K562 (cell line): ENCODE data around the gene ALOXE3. TPM values are rescaled to one million over a fixed set of nuclear protein-coding genes. Genes with fewer than 3 reads are reported as not detected.
A peak's percentile ranks its signal among the peaks of the same experiment; 100 is the strongest.

ENCODE experiments used
- ATAC-seq: fragments of 200-7000 bp; cut with Tn5 transposase; 3 replicates; pipeline ENCODE4 v1.9.1; 2020; ENCODE audit warnings: moderate library complexity
- BruUV-seq: library from RNA; stranded (reverse); fragments of 400-500 nt; replicated peaks from 2 replicates; lab custom pipeline; 2021; lab: Mats Ljungman, UMichigan
- CTCF ChIA-PET: fragments of 300-600 bp; formaldehyde crosslinking; extraction: SDS; loops from one replicate; lab custom pipeline; 2021; ENCODE audit warnings: low intra/inter-chr PET ratio; lab: Yijun Ruan, JAX
- POLR2A ChIA-PET: fragments of 300-600, 350-650 bp; sonication (Branson Sonifier 250); formaldehyde crosslinking; extraction: SDS; loops from one replicate; lab custom pipeline; 2021; ENCODE audit warnings: antibody characterized with exemption, inconsistent platforms; lab: Yijun Ruan, JAX
- DNase-seq, 4 experiments: peaks; one replicate each; pipeline versions ENCODE4 v3.0.0 to v3.0.0-alpha.2; 2011 to 2018; ENCODE audit warnings: low spot score in 3 of 4, mixed read lengths in 3 of 4; ENCODE audit errors: extremely low read depth in 1 of 4
- FAIRE-seq: peaks from 2 replicates; lab custom pipeline; 2011; peaks lifted over from hg19 to GRCh38; lab: Jason Lieb, UNC
- H2AFZ ChIP-seq: 2 replicates; pipeline ENCODE4 v1.6.0; 2011; ENCODE audit warnings: low read depth, low read length, control low read depth, inconsistent platforms
- H3K27ac ChIP-seq: fragments of 200-600 bp; 3 replicates; pipeline ENCODE4 v1.8.0; 2011; ENCODE audit warnings: low read depth, mild to moderate bottlenecking, control low read depth, inconsistent platforms, low read length, moderate library complexity, mixed read lengths; ENCODE audit errors: extremely low read depth
- H3K27me3 ChIP-seq, 2 experiments: fragments of 300-600 bp in 1 of 2; 2 replicates in 1 of 2; 3 replicates in 1 of 2; pipeline versions ENCODE4 v1.6.0 to v1.8.0; 2011; ENCODE audit warnings: inconsistent platforms in 2 of 2, low read length in 2 of 2, mild to moderate bottlenecking in 1 of 2, mixed read lengths in 1 of 2, moderate library complexity in 1 of 2; ENCODE audit not compliant: control insufficient read depth in 2 of 2, insufficient read depth in 2 of 2
- H3K36me3 ChIP-seq: fragments of 300-600 bp; 3 replicates; pipeline ENCODE4 v1.8.0; 2011; ENCODE audit warnings: mild to moderate bottlenecking, low read length, inconsistent platforms; ENCODE audit not compliant: control insufficient read depth, insufficient read depth
- H3K4me1 ChIP-seq, 2 experiments: fragments of 200-600 bp in 1 of 2; replicated peaks in 1 of 2; 2 replicates in 1 of 2; 3 replicates in 1 of 2; pipeline versions ENCODE4 v1.5.1 to v1.8.0; 2011; ENCODE audit warnings: inconsistent platforms in 2 of 2, low read length in 2 of 2, mild to moderate bottlenecking in 1 of 2, mixed read lengths in 1 of 2, moderate library complexity in 1 of 2; ENCODE audit not compliant: control insufficient read depth in 2 of 2, insufficient read depth in 2 of 2
- H3K4me2 ChIP-seq: 2 replicates; pipeline ENCODE4 v1.6.1; 2011; ENCODE audit warnings: low read length, control low read depth, inconsistent platforms, mixed read lengths; ENCODE audit not compliant: insufficient read depth
- H3K4me3 ChIP-seq: fragments of 200-600 bp; sonication (generic), shearing (Covaris generic); 2 replicates; pipeline ENCODE4 v1.5.1; 2016; ENCODE audit warnings: control low read depth, inconsistent platforms
- H3K79me2 ChIP-seq: fragments of 200-600 bp; 3 replicates; pipeline ENCODE4 v1.8.0; 2011; ENCODE audit warnings: low read length, inconsistent platforms; ENCODE audit not compliant: control insufficient read depth, insufficient read depth
- H3K9ac ChIP-seq, 2 experiments: 2 replicates each; pipeline versions ENCODE4 v1.6.0 to v1.6.1; 2011; ENCODE audit warnings: low read depth in 2 of 2, low read length in 2 of 2, control low read depth in 1 of 2, inconsistent platforms in 1 of 2, mild to moderate bottlenecking in 1 of 2, mixed read lengths in 1 of 2; ENCODE audit not compliant: insufficient read depth in 1 of 2
- H3K9me1 ChIP-seq: one replicate; pipeline ENCODE4 v1.6.0; 2011; ENCODE audit warnings: inconsistent platforms, mild to moderate bottlenecking, low read length, moderate library complexity; ENCODE audit not compliant: control insufficient read depth, insufficient read depth
- H3K9me3 ChIP-seq: replicated peaks from 2 replicates; pipeline ENCODE4 v1.5.1; 2011; ENCODE audit warnings: low read depth, low read length, inconsistent platforms; ENCODE audit not compliant: control insufficient read depth, insufficient read depth
- H4K20me1 ChIP-seq: replicated peaks from 2 replicates; pipeline ENCODE4 v1.6.1; 2011; ENCODE audit warnings: low read length, inconsistent platforms, mixed read lengths; ENCODE audit not compliant: control insufficient read depth, insufficient read depth
- ESRRA ChIP-seq: fragments of 450-650 bp; IDR thresholded peaks from 2 replicates; pipeline ENCODE4 v1.6.1; 2014; ENCODE audit warnings: low read depth, mild to moderate bottlenecking, moderate library complexity, borderline replicate concordance
- FOS ChIP-seq: IDR thresholded peaks from 3 replicates; pipeline ENCODE4 v1.6.1; 2011; ENCODE audit not compliant: insufficient read length; ENCODE audit errors: extremely low read depth
- MCM5 ChIP-seq: fragments of 450-650 bp; IDR thresholded peaks from 2 replicates; pipeline ENCODE4 v1.6.1; 2016; ENCODE audit warnings: low read depth
- MTF1 ChIP-seq: fragments of 250-450 bp; sonication (Bioruptor Pico); IDR thresholded peaks from 2 replicates; pipeline ENCODE4 v1.9.0; 2021; ENCODE audit warnings: moderate library complexity, mild to moderate bottlenecking, inconsistent platforms, borderline replicate concordance
- NCOA4 ChIP-seq: fragments of 450-650 bp; IDR thresholded peaks from 2 replicates; pipeline ENCODE4 v1.6.1; 2018; ENCODE audit warnings: mild to moderate bottlenecking; ENCODE audit not compliant: partially characterized antibody
- OTX1 ChIP-seq: fragments of 450-650 bp; formaldehyde crosslinking; IDR thresholded peaks from 2 replicates; pipeline ENCODE4 v1.4.0; 2022; ENCODE audit warnings: mild to moderate bottlenecking
- RBM25 ChIP-seq: fragments of 200-400 bp; formaldehyde crosslinking; IDR thresholded peaks from 2 replicates; pipeline ENCODE4 v1.6.1; 2018; ENCODE audit warnings: low read length, low read depth, moderate library complexity; ENCODE audit not compliant: severe bottlenecking
- RBM34 ChIP-seq: fragments of 200-400 bp; formaldehyde crosslinking; IDR thresholded peaks from 2 replicates; pipeline ENCODE4 v1.6.1; 2018; ENCODE audit warnings: low read length, borderline replicate concordance; ENCODE audit not compliant: insufficient read depth
- TEAD1 ChIP-seq, 2 experiments: fragments of 450-650 bp in 1 of 2; sonication (generic) in 1 of 2; formaldehyde crosslinking; IDR thresholded peaks; 2 replicates each; pipeline versions ENCODE4 v1.4.0 to v1.8.0; 2020 to 2022; ENCODE audit warnings: mild to moderate bottlenecking in 2 of 2, missing genetic modification reagents in 1 of 2
- ZBTB7A ChIP-seq: IDR thresholded peaks from 2 replicates; pipeline ENCODE4 v1.6.1; 2011; ENCODE audit warnings: low read depth, mild to moderate bottlenecking, low read length, moderate library complexity, borderline replicate concordance; ENCODE audit not compliant: control insufficient read depth
- ZNF717 ChIP-seq: fragments of 250-450 bp; sonication (Bioruptor Pico); IDR thresholded peaks from 2 replicates; pipeline ENCODE4 v1.5.0; 2021
- WGBS: fragments of 100-300 bp; shearing (Covaris generic); methylation state at CpG from one replicate; pipeline ENCODE4 v1.1.6; 2016; ENCODE audit warnings: low coverage, mixed read lengths; ENCODE audit not compliant: insufficient coverage; ENCODE audit errors: missing lambda C conversion rate; 5-methylcytosine and 5-hydroxymethylcytosine counted together
- in situ Hi-C: fragments of 300-500 bp; cut with MboI; formaldehyde crosslinking; loops from 4 replicates; pipeline ENCODE4 v1.15.0; 2018; ENCODE audit warnings: inconsistent platforms, mixed read lengths
- intact Hi-C: fragments of 100-400 bp; cut with micrococcal nuclease; formaldehyde crosslinking; loops from 2 replicates; pipeline ENCODE4 v1.14.2; 2022
- polyA plus RNA-seq, 8 experiments: library from polyadenylated mRNA; depleted of rRNA in 4 of 8; stranded (reverse) in 5 of 8; unstranded in 3 of 8; fragments of >200 nt; fragmentation: Nextera tagmentation in 2 of 8; fragmentation: Illumina TruSeq in 1 of 8; extraction: Ambion mirVana in 2 of 8; extraction: Trizol in 1 of 8; gene quantifications; 2 replicates each; pipeline versions ENCODE4 v1.2.1 to v1.2.3, GENCODE V29; 2011 to 2014; ENCODE audit warnings: inconsistent platforms in 1 of 8, missing spikeins in 1 of 8
- total RNA-seq, 7 experiments: library from RNA; depleted of rRNA in 6 of 7; stranded (reverse); fragments of >200 nt in 6 of 7; fragmentation: Illumina TruSeq in 2 of 7; extraction: Trizol in 2 of 7; gene quantifications; 2 replicates each; pipeline versions ENCODE4 v1.2.1 to v1.2.3, GENCODE V29; 2011 to 2021; ENCODE audit warnings: low replicate concordance in 1 of 7
- TF ChIP-seq, protein P1 (sequence below): sonication (generic); formaldehyde crosslinking; IDR thresholded peaks from 2 replicates; pipeline ENCODE4 v1.8.0; 2022; ENCODE audit warnings: mild to moderate bottlenecking, low read depth, missing genetic modification reagents
- TF ChIP-seq, protein P2 (sequence below): fragments of 250-450 bp; sonication (Bioruptor Pico); IDR thresholded peaks from 2 replicates; pipeline ENCODE4 v1.4.0; 2020; ENCODE audit warnings: mild to moderate bottlenecking, moderate library complexity, borderline replicate concordance

Gene ALOXE3
- total and polyA plus RNA-seq, 9 of the 15 experiments (the other 6 are each of a cell fraction or from before 2014, with no cell fraction given), result 0.04 TPM; not detected in 8

- intact Hi-C loops, result no loop called here
- no peaks in the 10 kb centered on the region for H3K27me3 ChIP-seq
- WGBS, result 59% methylated on average over 16 of the region's 19 CpGs
- H3K27ac ChIP-seq, result peak overlapping the region; percentile 97; the same call in 2 of the 3 replicates
- ChIA-PET POLR2A (interaction anchor here (0.9 to 8.6 kb wide), 5 partner anchors 9 to 64 kb away, joined by 3 to 105 read pairs (median 3); partner anchors contain the start of gene PER1), CTCF (interaction anchor here (1.1 kb wide), 1 partner anchor 25 kb away, joined by 3 read pairs; no protein-coding TSS in a partner anchor)
- TF ChIP-seq OTX1 (CRISPR knock-in tag) (no peak), NCOA4 (no peak), MCM5 (no peak), ZNF717 (no peak), RBM25 (no peak), ZBTB7A (no peak), FOS (no peak), TEAD1 (CRISPR knock-in tag; IDR thresholded peaks at IDR 0.05) (no peak), MTF1 (CRISPR knock-in tag) (no peak), ESRRA (no peak), RBM34 (no peak)
- TF ChIP-seq, protein P1, sequence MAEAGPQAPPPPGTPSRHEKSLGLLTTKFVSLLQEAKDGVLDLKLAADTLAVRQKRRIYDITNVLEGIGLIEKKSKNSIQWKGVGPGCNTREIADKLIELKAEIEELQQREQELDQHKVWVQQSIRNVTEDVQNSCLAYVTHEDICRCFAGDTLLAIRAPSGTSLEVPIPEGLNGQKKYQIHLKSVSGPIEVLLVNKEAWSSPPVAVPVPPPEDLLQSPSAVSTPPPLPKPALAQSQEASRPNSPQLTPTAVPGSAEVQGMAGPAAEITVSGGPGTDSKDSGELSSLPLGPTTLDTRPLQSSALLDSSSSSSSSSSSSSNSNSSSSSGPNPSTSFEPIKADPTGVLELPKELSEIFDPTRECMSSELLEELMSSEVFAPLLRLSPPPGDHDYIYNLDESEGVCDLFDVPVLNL (CRISPR knock-in tag), result no peak
- TF ChIP-seq, protein P2, sequence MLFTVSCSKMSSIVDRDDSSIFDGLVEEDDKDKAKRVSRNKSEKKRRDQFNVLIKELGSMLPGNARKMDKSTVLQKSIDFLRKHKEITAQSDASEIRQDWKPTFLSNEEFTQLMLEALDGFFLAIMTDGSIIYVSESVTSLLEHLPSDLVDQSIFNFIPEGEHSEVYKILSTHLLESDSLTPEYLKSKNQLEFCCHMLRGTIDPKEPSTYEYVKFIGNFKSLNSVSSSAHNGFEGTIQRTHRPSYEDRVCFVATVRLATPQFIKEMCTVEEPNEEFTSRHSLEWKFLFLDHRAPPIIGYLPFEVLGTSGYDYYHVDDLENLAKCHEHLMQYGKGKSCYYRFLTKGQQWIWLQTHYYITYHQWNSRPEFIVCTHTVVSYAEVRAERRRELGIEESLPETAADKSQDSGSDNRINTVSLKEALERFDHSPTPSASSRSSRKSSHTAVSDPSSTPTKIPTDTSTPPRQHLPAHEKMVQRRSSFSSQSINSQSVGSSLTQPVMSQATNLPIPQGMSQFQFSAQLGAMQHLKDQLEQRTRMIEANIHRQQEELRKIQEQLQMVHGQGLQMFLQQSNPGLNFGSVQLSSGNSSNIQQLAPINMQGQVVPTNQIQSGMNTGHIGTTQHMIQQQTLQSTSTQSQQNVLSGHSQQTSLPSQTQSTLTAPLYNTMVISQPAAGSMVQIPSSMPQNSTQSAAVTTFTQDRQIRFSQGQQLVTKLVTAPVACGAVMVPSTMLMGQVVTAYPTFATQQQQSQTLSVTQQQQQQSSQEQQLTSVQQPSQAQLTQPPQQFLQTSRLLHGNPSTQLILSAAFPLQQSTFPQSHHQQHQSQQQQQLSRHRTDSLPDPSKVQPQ (CRISPR knock-in tag), result no peak
- peak overlapping the region; percentile 94 for H3K4me2 ChIP-seq
- 0 out of 2 replicates have a peak, but pooled peaks cover 12% of the 10 kb centered on the region for H4K20me1 ChIP-seq
- DNase-seq (no peak), ATAC-seq (no peak), FAIRE-seq (no peak)
- no peaks in the 10 kb centered on the region for H3K9me3 ChIP-seq
- in situ Hi-C loops, result no loop called here
- BruUV-seq, result TSS peak; percentile 71
- peaks cover 31% of the 10 kb centered on the region for H3K79me2 ChIP-seq
- no peak overlapping the region for H2AFZ ChIP-seq
- H3K4me3 ChIP-seq, result peak overlapping the region; percentile 97
- H3K4me1 ChIP-seq, result peaks cover 34 to 58% of the 10 kb centered on the region in 2 experiments
- H3K36me3 ChIP-seq, result peaks cover 29% of the 10 kb centered on the region; the same call in 2 of the 3 replicates
- H3K9ac ChIP-seq, result peak overlapping the region; percentile 96 to 98
- peaks cover 5% of the 10 kb centered on the region for H3K9me1 ChIP-seq
Measured at GRCh38 chr17:8161289-8162232, 43.2 kb upstream of the ALOXE3 start.
